K562 (cell line): Measurements from ENCODE around the gene SPATS2L. TPM values are rescaled to one million over a fixed set of nuclear protein-coding genes. Genes with fewer than 3 reads are reported as not detected.

ENCODE experiments used
- CEBPB ChIP-seq: fragments of 450-650 bp; IDR thresholded peaks from 2 replicates; pipeline ENCODE4 v1.6.1; 2016; ENCODE audit warnings: missing genetic modification characterization, missing compliant biosample characterization
- FOXA1 ChIP-seq: fragments of 450-650 bp; IDR thresholded peaks from 2 replicates; pipeline ENCODE4 v1.6.1; 2016; ENCODE audit warnings: mild to moderate bottlenecking, borderline replicate concordance
- FOXJ3 ChIP-seq: sonication (generic); formaldehyde crosslinking; IDR thresholded peaks from 2 replicates; pipeline ENCODE4 v1.4.0; 2020; ENCODE audit warnings: mild to moderate bottlenecking, missing genetic modification reagents
- HDAC8 ChIP-seq: fragments of 450-650 bp; IDR thresholded peaks from 2 replicates; pipeline ENCODE4 v1.6.1; 2016; ENCODE audit warnings: mild to moderate bottlenecking, missing genetic modification characterization, moderate library complexity, missing compliant biosample characterization
- HINFP ChIP-seq: fragments of 450-650 bp; conservative IDR thresholded peaks from 2 replicates; pipeline ENCODE4 v1.6.1; 2016; ENCODE audit warnings: missing genetic modification characterization, low read depth, mild to moderate bottlenecking, control low read depth, missing compliant biosample characterization
- KLF16 ChIP-seq: IDR thresholded peaks from 2 replicates; pipeline ENCODE4 v1.6.1; 2016; ENCODE audit warnings: antibody characterized with exemption
- RAD21 ChIP-seq, 2 experiments: fragments of 250-450 bp in 1 of 2; fragments of 450-650 bp in 1 of 2; sonication (Bioruptor Pico) in 1 of 2; formaldehyde crosslinking in 1 of 2; IDR thresholded peaks in 1 of 2; conservative IDR thresholded peaks in 1 of 2; 2 replicates each; pipeline versions ENCODE4 v1.4.0 to v1.8.0; 2020 to 2022; ENCODE audit warnings: mild to moderate bottlenecking in 2 of 2, moderate library complexity in 1 of 2
- ZNF239 ChIP-seq: fragments of 250-450 bp; sonication (Bioruptor Pico); IDR thresholded peaks from 2 replicates; pipeline ENCODE4 v1.4.0; 2020; ENCODE audit warnings: mild to moderate bottlenecking
- ZNF444 ChIP-seq: fragments of 250-450 bp; sonication (Bioruptor Pico); IDR thresholded peaks from 2 replicates; pipeline ENCODE4 v1.4.0; 2020; ENCODE audit warnings: mild to moderate bottlenecking, moderate library complexity
- ZNF507 ChIP-seq: conservative IDR thresholded peaks from 2 replicates; pipeline ENCODE4 v1.6.1; 2017; ENCODE audit warnings: missing genetic modification characterization, missing compliant biosample characterization
- polyA plus RNA-seq, 8 experiments: library from polyadenylated mRNA; depleted of rRNA in 4 of 8; stranded (reverse) in 5 of 8; unstranded in 3 of 8; fragments of >200 nt; fragmentation: Nextera tagmentation in 2 of 8; fragmentation: Illumina TruSeq in 1 of 8; extraction: Ambion mirVana in 2 of 8; extraction: Trizol in 1 of 8; gene quantifications; 2 replicates each; pipeline versions ENCODE4 v1.2.1 to v1.2.3, GENCODE V29; 2011 to 2014; ENCODE audit warnings: inconsistent platforms in 1 of 8, missing spikeins in 1 of 8
- total RNA-seq, 7 experiments: library from RNA; depleted of rRNA in 6 of 7; stranded (reverse); fragments of >200 nt in 6 of 7; fragmentation: Illumina TruSeq in 2 of 7; extraction: Trizol in 2 of 7; gene quantifications; 2 replicates each; pipeline versions ENCODE4 v1.2.1 to v1.2.3, GENCODE V29; 2011 to 2021; ENCODE audit warnings: low replicate concordance in 1 of 7
- TF ChIP-seq, protein P1 (sequence below), 2 experiments: fragments of 450-650 bp in 1 of 2; sonication (generic) in 1 of 2; formaldehyde crosslinking in 1 of 2; IDR thresholded peaks; 2 replicates each; pipeline versions ENCODE4 v1.7.1 to v1.9.0; 2016 to 2022; ENCODE audit warnings: inconsistent platforms in 1 of 2, mild to moderate bottlenecking in 1 of 2, missing genetic modification reagents in 1 of 2
- TF ChIP-seq, protein P2 (sequence below): fragments of 200-800 bp; sonication (Bioruptor generic); IDR thresholded peaks from 2 replicates; pipeline ENCODE4 v1.6.1; 2017; ENCODE audit warnings: missing genetic modification characterization, missing compliant biosample characterization

Gene SPATS2L
- total and polyA plus RNA-seq, 9 of the 15 experiments (the other 6 are each of a cell fraction or from before 2014, with no cell fraction given) = 11.3 to 41.5 (median 24.9) TPM

DNA sequence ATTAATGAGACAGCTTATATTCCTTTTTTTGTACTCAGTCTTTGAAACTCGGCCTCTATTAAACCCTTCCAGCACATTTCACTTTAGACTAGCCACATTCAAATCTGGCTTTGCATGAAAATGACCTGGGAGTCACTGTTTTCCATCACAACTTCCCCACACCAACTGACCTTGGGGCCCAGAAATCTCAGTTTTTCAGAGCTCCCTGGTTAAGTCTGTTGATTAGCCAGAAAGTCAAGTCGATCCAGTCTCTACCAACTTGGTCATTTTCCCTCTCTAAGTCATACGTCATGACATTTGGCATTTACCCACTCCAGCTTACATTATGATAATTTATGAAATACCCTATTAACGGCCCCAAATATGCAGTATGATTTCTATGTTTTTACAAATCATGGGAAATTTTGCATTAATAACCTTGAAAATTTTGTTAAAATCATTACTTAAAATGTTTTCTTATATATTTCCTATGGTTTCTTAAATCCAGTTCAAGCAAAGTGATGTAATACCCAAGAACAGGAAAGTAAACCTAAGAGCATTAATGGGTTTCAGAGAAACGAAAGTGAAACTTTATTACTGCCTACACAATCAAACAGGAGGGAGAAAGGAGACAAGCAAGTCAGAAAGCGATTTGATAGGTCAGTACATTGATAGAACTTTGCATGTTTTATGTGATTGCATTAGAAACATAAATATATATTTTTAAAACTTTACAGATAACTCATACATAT lies 77.1 kb downstream of the SPATS2L start (continued):
- TF ChIP-seq, protein P1, sequence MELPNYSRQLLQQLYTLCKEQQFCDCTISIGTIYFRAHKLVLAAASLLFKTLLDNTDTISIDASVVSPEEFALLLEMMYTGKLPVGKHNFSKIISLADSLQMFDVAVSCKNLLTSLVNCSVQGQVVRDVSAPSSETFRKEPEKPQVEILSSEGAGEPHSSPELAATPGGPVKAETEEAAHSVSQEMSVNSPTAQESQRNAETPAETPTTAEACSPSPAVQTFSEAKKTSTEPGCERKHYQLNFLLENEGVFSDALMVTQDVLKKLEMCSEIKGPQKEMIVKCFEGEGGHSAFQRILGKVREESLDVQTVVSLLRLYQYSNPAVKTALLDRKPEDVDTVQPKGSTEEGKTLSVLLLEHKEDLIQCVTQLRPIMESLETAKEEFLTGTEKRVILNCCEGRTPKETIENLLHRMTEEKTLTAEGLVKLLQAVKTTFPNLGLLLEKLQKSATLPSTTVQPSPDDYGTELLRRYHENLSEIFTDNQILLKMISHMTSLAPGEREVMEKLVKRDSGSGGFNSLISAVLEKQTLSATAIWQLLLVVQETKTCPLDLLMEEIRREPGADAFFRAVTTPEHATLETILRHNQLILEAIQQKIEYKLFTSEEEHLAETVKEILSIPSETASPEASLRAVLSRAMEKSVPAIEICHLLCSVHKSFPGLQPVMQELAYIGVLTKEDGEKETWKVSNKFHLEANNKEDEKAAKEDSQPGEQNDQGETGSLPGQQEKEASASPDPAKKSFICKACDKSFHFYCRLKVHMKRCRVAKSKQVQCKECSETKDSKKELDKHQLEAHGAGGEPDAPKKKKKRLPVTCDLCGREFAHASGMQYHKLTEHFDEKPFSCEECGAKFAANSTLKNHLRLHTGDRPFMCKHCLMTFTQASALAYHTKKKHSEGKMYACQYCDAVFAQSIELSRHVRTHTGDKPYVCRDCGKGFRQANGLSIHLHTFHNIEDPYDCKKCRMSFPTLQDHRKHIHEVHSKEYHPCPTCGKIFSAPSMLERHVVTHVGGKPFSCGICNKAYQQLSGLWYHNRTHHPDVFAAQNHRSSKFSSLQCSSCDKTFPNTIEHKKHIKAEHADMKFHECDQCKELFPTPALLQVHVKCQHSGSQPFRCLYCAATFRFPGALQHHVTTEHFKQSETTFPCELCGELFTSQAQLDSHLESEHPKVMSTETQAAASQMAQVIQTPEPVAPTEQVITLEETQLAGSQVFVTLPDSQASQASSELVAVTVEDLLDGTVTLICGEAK (IDR thresholded peaks at IDR 0.05) = peak; percentile 79
- TF ChIP-seq, protein P1 (CRISPR knock-in tag; IDR thresholded peaks at IDR 0.05) = no peak
- TF ChIP-seq ZNF444 (no peak), KLF16 (no peak), ZNF239 (CRISPR knock-in tag) (no peak), RAD21 (CRISPR knock-in tag; conservative IDR thresholded peaks at IDR 0.05 in 1 of 2, IDR thresholded peaks at IDR 0.05 in 1 of 2) (no peak), ZNF507 (tag) (no peak), HINFP (tag) (no peak), FOXJ3 (CRISPR knock-in tag) (no peak), HDAC8 (no peak), FOXA1 (no peak), CEBPB (tag) (peak; percentile 37; the same call in 1 of the 2 replicates)
- TF ChIP-seq, protein P2, sequence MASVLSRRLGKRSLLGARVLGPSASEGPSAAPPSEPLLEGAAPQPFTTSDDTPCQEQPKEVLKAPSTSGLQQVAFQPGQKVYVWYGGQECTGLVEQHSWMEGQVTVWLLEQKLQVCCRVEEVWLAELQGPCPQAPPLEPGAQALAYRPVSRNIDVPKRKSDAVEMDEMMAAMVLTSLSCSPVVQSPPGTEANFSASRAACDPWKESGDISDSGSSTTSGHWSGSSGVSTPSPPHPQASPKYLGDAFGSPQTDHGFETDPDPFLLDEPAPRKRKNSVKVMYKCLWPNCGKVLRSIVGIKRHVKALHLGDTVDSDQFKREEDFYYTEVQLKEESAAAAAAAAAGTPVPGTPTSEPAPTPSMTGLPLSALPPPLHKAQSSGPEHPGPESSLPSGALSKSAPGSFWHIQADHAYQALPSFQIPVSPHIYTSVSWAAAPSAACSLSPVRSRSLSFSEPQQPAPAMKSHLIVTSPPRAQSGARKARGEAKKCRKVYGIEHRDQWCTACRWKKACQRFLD (CRISPR knock-in tag) = no peak
